HepG2 (cell line): ENCODE measurements around the gene MRPL50. TPM values are rescaled to one million over a fixed set of nuclear protein-coding genes. Genes with fewer than 3 reads are reported as not detected.

Source experiments
- ATM ChIP-seq: fragments of 450-650 bp; IDR thresholded peaks from 2 replicates; pipeline ENCODE4 v1.7.1; 2017; ENCODE audit warnings: mild to moderate bottlenecking, borderline replicate concordance
- CHCHD3 ChIP-seq: sonication (generic); formaldehyde crosslinking; IDR thresholded peaks from 2 replicates; pipeline ENCODE4 v1.8.0; 2022; ENCODE audit warnings: mild to moderate bottlenecking, missing genetic modification reagents, moderate library complexity
- CREM ChIP-seq, 2 experiments: sonication (generic) in 1 of 2; formaldehyde crosslinking in 1 of 2; IDR thresholded peaks; 2 replicates each; pipeline versions ENCODE4 v1.4.0 to v1.6.1; 2016 to 2020; ENCODE audit warnings: antibody characterized with exemption in 1 of 2, mild to moderate bottlenecking in 1 of 2, missing genetic modification reagents in 1 of 2
- EHMT2 ChIP-seq: fragments of 200-600 bp; sonication (generic); IDR thresholded peaks from 2 replicates; pipeline ENCODE4 v1.7.0; 2017; ENCODE audit warnings: antibody characterized with exemption, low read depth, low read length, borderline replicate concordance
- EP300 ChIP-seq, 3 experiments: sonication (generic) in 1 of 3; formaldehyde crosslinking in 1 of 3; IDR thresholded peaks; 2 replicates each; pipeline versions ENCODE4 v1.5.1 to v1.6.1; 2011 to 2020; ENCODE audit warnings: low read depth in 2 of 3, low read length in 2 of 3, borderline replicate concordance in 1 of 3, improper control_type of control experiment in 1 of 3, mild to moderate bottlenecking in 1 of 3, missing genetic modification reagents in 1 of 3, moderate library complexity in 1 of 3
- GATAD2A ChIP-seq: IDR thresholded peaks from 2 replicates; pipeline ENCODE4 v1.6.1; 2016
- MAF1 ChIP-seq: sonication (generic); formaldehyde crosslinking; IDR thresholded peaks from 2 replicates; pipeline ENCODE4 v1.5.0; 2020; ENCODE audit warnings: missing genetic modification reagents, borderline replicate concordance
- NR3C1 ChIP-seq: sonication (generic); formaldehyde crosslinking; IDR thresholded peaks from 2 replicates; pipeline ENCODE4 v1.4.0; 2020; ENCODE audit warnings: missing genetic modification reagents
- PBX3 ChIP-seq: sonication (generic); formaldehyde crosslinking; IDR thresholded peaks from 2 replicates; pipeline ENCODE4 v1.8.1; 2023; ENCODE audit warnings: missing genetic modification reagents, inconsistent platforms, borderline replicate concordance
- SP140L ChIP-seq: sonication (generic); formaldehyde crosslinking; IDR thresholded peaks from 2 replicates; pipeline ENCODE4 v1.4.0; 2020; ENCODE audit warnings: missing genetic modification reagents, borderline replicate concordance
- THAP11 ChIP-seq: IDR thresholded peaks from 2 replicates; pipeline ENCODE4 v1.6.1; 2016; ENCODE audit warnings: missing biosample characterization, missing genetic modification reagents
- ZBTB21 ChIP-seq: sonication (generic); formaldehyde crosslinking; IDR thresholded peaks from 2 replicates; pipeline ENCODE4 v1.4.0; 2020; ENCODE audit warnings: missing genetic modification reagents
- ZNF251 ChIP-seq: sonication (generic); formaldehyde crosslinking; IDR thresholded peaks from 2 replicates; pipeline ENCODE4 v1.9.0; 2021; ENCODE audit warnings: mild to moderate bottlenecking, missing genetic modification reagents
- ZNF367 ChIP-seq: sonication (generic); formaldehyde crosslinking; IDR thresholded peaks from 2 replicates; pipeline ENCODE4 v1.4.0; 2020; ENCODE audit warnings: missing genetic modification reagents, borderline replicate concordance
- ZNF749 ChIP-seq: sonication (generic); formaldehyde crosslinking; IDR thresholded peaks from 2 replicates; pipeline ENCODE4 v1.8.0; 2022; ENCODE audit warnings: mild to moderate bottlenecking, missing genetic modification reagents, moderate library complexity, borderline replicate concordance
- polyA plus RNA-seq, 8 experiments: library from polyadenylated mRNA; depleted of rRNA in 3 of 8; stranded (reverse) in 7 of 8; unstranded in 1 of 8; fragments of >200 nt; fragmentation: Illumina TruSeq in 4 of 8; extraction: Trizol in 4 of 8; gene quantifications; 2 replicates each; pipeline versions ENCODE4 v1.2.1 to v1.2.3, GENCODE V29; 2011 to 2016; ENCODE audit warnings: low read depth in 4 of 8, missing spikeins in 1 of 8, mixed read lengths in 1 of 8; ENCODE audit not compliant: insufficient read depth in 1 of 8
- total RNA-seq, 5 experiments: library from RNA; depleted of rRNA; stranded (reverse); fragments of >200 nt; fragmentation: Illumina TruSeq; extraction: Trizol; gene quantifications; 2 replicates each; pipeline ENCODE4 v1.2.3, GENCODE V29; 2016; ENCODE audit warnings: low read depth in 1 of 5
- TF ChIP-seq, protein P1 (sequence below): sonication (generic); formaldehyde crosslinking; IDR thresholded peaks from 2 replicates; pipeline ENCODE4 v1.4.0; 2020; ENCODE audit warnings: missing genetic modification reagents, borderline replicate concordance
- TF ChIP-seq, protein P2 (sequence below): sonication (generic); formaldehyde crosslinking; IDR thresholded peaks from 2 replicates; pipeline ENCODE4 v1.9.0; 2021; ENCODE audit warnings: mild to moderate bottlenecking, missing genetic modification reagents

MRPL50 gene
- total and polyA plus RNA-seq, 2 of the 13 experiments (the other 11 are each of a cell fraction or from before 2014, with no cell fraction given) = 37.1 to 70.0 TPM

DNA sequence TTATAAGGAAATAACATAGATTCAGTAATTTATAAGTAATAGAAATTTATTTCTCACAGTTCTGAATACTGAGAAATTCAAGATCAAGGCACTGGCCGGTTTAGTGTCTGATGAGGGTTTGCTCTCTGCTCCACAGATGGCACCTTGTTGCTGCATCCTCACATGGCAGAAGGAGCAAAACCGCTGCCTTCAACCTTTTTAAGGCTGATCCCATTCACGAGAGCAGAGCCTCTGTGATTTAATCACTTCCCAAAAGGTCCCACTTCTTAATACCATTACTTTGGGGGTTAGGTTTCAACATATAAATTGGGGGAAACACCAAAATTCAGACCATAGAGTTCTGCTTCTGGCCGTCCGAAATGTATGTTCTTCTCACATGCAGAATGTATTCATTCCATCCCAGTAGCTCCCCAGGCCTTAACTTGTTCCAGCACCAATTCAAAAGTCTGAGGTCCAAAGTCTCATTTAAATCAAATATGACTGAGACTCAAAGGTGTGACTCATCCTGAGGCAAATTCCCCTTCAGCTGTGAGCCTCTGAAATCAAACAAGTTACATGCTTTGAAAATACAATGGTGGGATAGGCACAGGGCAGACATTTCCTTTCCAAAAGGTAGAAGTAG lies 44.2 kb downstream of the MRPL50 start (continued):
- no peak for TF ChIP-seq ATM
- no peak; the same call in 1 of the 2 replicates for TF ChIP-seq EHMT2
- TF ChIP-seq GATAD2A (CRISPR knock-in tag) = peak; percentile 95
- TF ChIP-seq, protein P1, sequence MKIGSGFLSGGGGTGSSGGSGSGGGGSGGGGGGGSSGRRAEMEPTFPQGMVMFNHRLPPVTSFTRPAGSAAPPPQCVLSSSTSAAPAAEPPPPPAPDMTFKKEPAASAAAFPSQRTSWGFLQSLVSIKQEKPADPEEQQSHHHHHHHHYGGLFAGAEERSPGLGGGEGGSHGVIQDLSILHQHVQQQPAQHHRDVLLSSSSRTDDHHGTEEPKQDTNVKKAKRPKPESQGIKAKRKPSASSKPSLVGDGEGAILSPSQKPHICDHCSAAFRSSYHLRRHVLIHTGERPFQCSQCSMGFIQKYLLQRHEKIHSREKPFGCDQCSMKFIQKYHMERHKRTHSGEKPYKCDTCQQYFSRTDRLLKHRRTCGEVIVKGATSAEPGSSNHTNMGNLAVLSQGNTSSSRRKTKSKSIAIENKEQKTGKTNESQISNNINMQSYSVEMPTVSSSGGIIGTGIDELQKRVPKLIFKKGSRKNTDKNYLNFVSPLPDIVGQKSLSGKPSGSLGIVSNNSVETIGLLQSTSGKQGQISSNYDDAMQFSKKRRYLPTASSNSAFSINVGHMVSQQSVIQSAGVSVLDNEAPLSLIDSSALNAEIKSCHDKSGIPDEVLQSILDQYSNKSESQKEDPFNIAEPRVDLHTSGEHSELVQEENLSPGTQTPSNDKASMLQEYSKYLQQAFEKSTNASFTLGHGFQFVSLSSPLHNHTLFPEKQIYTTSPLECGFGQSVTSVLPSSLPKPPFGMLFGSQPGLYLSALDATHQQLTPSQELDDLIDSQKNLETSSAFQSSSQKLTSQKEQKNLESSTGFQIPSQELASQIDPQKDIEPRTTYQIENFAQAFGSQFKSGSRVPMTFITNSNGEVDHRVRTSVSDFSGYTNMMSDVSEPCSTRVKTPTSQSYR = peak; percentile 28; the same call in 1 of the 2 replicates
- no peak for TF ChIP-seq ZNF367 (CRISPR knock-in tag)
- TF ChIP-seq THAP11 (CRISPR knock-in tag) = peak; percentile 18; the same call in 1 of the 2 replicates
- peak; percentile 81 to 97 for TF ChIP-seq EP300 (IDR thresholded peaks at IDR 0.05; ENCODE audit: low read depth in 2 of 2, low read length in 2 of 2)
- TF ChIP-seq EP300 (CRISPR knock-in tag; IDR thresholded peaks at IDR 0.05; ENCODE audit: borderline replicate concordance) = peak; percentile 84; the same call in 1 of the 2 replicates
- no peak for TF ChIP-seq SP140L (CRISPR knock-in tag)
- no peak for TF ChIP-seq CHCHD3
- TF ChIP-seq ZNF251 = no peak
- peak; percentile 85 for TF ChIP-seq CREM (IDR thresholded peaks at IDR 0.05)
- TF ChIP-seq CREM (CRISPR knock-in tag; IDR thresholded peaks at IDR 0.05) = no peak
- TF ChIP-seq NR3C1 (CRISPR knock-in tag) = no peak
- TF ChIP-seq PBX3 (CRISPR knock-in tag) = no peak
- TF ChIP-seq, protein P2, sequence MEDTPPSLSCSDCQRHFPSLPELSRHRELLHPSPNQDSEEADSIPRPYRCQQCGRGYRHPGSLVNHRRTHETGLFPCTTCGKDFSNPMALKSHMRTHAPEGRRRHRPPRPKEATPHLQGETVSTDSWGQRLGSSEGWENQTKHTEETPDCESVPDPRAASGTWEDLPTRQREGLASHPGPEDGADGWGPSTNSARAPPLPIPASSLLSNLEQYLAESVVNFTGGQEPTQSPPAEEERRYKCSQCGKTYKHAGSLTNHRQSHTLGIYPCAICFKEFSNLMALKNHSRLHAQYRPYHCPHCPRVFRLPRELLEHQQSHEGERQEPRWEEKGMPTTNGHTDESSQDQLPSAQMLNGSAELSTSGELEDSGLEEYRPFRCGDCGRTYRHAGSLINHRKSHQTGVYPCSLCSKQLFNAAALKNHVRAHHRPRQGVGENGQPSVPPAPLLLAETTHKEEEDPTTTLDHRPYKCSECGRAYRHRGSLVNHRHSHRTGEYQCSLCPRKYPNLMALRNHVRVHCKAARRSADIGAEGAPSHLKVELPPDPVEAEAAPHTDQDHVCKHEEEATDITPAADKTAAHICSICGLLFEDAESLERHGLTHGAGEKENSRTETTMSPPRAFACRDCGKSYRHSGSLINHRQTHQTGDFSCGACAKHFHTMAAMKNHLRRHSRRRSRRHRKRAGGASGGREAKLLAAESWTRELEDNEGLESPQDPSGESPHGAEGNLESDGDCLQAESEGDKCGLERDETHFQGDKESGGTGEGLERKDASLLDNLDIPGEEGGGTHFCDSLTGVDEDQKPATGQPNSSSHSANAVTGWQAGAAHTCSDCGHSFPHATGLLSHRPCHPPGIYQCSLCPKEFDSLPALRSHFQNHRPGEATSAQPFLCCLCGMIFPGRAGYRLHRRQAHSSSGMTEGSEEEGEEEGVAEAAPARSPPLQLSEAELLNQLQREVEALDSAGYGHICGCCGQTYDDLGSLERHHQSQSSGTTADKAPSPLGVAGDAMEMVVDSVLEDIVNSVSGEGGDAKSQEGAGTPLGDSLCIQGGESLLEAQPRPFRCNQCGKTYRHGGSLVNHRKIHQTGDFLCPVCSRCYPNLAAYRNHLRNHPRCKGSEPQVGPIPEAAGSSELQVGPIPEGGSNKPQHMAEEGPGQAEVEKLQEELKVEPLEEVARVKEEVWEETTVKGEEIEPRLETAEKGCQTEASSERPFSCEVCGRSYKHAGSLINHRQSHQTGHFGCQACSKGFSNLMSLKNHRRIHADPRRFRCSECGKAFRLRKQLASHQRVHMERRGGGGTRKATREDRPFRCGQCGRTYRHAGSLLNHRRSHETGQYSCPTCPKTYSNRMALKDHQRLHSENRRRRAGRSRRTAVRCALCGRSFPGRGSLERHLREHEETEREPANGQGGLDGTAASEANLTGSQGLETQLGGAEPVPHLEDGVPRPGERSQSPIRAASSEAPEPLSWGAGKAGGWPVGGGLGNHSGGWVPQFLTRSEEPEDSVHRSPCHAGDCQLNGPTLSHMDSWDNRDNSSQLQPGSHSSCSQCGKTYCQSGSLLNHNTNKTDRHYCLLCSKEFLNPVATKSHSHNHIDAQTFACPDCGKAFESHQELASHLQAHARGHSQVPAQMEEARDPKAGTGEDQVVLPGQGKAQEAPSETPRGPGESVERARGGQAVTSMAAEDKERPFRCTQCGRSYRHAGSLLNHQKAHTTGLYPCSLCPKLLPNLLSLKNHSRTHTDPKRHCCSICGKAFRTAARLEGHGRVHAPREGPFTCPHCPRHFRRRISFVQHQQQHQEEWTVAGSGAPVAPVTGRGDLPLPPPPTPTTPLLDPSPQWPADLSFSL = no peak
- no peak; the same call in 1 of the 2 replicates for TF ChIP-seq ZNF749 (CRISPR knock-in tag)
- TF ChIP-seq MAF1 = no peak
- no peak for TF ChIP-seq ZBTB21 (CRISPR knock-in tag)
